Activated CD8-positive, alpha-beta memory T cell treated with anti-CD3 and anti-CD28 coated beads for 48 hours (primary cell): ENCODE data around the gene PRR36.
"Not testable (repeated sequence)": the region's sequence is repeated elsewhere in the genome, so short reads cannot be mapped to it uniquely, and the experiment has no call there.

ENCODE experiments used
- DNase-seq, 3 experiments: peaks; one replicate each; pipeline ENCODE4 v3.0.0-alpha.2; 2020; ENCODE audit warnings: low read depth in 2 of 3, low spot score in 2 of 3

PRR36 gene

DNA sequence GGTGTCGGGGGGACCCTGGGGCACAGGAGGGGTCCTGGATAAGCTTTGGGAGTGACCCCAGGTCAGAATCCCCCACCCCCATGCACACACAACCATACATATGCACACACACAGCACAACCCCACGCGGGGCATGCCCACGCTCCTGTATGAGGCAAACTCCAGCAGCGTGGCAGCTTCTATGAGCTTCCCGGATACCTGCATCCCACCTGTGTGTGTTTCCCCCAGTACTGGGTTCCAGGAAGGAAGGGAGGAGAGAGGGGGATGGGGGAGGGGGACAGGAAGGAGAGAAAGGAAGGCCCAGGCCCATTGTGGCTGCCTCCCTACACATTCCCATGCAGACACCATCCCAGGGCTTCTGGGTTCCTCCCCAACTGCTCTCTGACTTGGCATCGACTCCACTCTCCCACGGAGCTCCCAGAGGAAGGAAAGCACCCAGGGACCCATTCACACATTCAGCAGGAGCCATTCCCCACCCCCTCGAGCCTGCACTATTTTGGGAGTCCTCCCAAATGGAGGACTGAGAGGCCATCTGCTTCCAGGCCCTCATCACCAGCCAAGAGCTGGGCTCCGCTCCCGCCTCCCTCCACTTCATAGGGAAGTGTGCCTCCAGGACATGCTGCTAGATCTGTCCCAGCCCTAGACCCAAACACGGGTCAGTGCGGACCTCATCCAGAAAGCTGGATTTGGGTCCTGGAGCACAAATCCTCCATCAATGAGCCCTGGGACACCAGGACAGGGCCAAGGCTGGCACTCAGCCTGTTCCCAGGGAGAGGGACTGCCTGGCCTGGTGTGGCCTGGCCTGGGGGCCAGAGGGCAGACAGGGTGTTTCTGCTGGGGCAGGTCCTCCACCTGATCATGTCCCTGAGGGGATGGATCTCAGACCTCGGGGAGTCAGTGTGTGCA lies 13.2 kb downstream of the PRR36 start:
- DNase-seq, result no peak

DNA sequence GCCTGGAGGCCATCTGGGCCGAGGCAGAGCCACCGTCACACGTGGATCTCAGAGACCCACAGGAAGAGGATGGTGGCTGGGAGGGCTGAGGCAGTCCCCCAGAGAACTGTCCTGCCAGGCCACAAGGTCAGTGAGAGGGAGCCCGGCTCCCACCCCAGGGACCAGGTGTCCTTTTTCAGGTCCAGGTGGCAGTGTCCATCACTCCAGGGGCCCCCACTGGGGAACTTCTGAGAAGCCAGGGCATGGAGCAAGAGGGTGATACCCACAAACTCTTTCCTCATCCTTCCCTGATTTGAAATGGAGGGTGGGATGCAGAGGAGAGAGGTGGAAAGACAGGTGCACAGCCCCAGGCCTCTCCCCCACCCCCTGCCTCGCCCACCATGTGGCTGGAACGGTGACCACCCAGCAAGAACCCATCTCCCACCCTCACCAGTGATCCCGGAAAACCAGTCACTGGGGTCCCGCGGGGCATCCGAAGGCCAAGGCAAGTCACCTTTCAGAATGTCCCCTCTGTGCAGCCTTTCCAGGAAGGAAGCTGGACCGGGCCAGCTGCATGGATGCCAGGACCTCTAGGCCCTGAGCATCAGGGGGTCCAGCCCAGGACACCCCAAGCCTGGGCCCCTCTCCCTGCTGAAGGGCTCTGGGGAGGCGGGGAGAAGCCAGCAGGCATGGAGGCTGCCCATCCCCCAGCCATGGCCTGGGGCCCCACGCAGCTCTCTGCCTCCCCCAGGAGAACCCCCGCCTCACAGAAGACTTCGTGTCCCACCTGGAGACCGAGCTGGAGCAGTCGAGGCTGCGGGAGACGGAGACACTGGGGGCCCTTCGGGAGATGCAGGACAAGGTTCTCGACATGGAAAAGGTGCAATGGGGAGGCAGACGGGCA lies 14.1 kb downstream of the PRR36 start:
- DNase-seq, result no peak

DNA sequence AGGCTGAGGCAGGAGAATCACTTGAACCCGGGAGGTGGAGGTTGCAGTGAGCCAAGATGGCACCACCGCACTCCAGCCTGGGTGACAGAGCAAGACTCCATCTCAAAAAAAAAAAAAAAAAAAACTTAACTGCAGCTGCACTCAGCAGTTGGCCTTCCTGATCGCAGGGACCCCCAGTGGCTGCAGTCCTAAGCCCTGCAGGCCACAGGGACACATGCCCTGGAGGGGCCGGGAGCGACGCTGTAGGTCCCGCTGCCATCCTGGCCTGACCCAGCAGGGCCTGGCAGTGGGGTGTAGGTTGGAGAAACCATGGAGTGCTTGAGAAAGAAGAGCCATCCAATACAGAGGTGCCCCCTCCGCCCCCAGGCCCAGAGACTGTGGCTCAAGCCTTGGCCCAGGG lies 15.1 kb downstream of the PRR36 start:
- DNase-seq, result not testable (repeated sequence)

- no peak for DNase-seq
Measured at GRCh38 chr19:7858109-7858770, 15.9 kb downstream of the PRR36 start.

DNA sequence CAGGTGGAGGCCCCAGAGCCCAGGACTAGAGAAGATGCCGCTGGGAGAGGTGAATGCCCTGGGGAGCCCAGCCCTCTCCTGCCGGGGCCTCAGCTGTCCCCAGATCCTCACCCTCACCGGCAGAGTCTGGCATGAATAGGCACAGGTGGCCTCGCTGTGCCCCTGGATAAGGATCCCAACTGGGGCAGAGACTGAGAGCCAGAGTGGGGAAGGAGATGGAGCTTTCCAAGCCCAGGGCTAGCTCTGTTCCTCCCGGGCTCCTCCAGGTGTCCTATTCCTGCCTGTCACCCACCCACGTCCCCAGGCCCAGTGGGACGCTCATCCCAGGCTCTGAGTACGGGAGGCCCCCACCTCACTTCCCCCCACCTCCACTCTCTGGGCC lies 16.5 kb downstream of the PRR36 start:
- no peak for DNase-seq

DNA sequence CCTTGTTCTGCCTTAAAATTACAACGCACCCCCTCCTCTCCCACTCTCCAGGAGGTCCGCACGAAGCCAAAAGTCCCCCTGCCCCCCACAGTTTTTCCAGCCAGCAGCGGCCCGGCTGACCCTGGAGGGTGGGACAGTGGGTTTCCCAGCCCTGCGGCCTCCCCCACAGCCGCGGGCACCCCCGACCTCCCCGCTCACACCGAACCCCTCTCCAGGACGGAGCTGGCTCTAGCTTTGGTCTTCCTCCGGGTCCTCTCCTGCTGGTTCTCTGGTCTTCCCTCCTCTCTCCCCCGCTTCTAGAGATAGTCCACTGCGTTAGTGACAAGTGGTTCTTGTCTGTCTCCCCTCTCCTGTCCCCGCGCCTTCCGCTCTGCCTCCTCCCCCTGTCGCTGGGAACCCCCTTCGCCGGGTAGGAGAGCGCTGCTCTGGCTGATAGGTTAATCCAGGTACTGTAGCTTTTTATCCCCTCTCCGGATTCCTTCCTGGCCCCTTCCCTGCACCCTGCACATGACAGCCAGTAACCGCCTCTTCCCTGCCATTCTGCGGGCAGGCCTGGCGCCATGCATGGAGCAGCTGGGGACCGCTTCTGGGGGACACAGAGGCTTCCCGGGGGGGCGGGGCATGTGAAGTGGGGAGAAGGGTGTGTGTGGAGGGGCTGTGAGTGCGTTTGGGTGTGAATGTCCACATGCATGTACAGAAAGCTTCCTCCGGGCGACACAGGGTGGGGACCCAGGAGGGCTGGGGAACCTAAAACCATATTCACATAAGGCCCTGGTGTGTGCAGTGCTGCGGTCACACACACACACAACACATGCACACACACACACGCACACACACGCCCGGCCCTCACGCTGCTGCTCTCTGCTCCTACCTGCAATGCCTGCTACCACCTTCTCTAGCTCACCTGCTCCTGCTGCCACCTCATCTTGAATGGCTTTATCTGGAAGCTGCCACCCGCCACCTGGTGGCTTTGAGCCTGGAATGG lies 17.2 kb downstream of the PRR36 start:
- no peak for DNase-seq

DNA sequence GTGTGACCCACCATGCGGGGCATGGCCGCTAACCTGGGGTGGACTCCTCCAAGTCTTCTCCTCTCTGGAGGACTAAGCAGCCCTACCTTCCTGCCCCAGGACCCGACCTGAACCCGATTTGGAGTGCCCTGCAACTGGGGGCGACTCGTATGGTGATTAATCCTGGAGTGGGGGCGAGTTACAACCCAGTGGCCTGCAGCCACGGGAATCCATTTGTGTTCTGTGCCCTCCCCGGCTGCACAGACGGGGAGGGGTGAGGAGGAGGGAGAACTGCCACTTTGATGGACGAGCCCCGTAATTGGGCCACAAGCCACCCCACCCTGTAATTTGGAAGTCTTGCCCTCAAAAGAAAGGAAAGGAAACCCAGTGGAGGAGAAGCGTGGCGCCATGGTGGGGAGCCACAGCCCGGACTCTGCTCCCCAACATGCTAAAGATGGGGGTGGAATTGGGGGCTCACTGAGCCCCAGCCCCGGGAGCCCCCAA lies 18.0 kb downstream of the PRR36 start:
- no peak for DNase-seq

GRCh38 chr19:7855426-7856108 lies 18.6 kb downstream of the PRR36 start:
- no peak for DNase-seq

DNA sequence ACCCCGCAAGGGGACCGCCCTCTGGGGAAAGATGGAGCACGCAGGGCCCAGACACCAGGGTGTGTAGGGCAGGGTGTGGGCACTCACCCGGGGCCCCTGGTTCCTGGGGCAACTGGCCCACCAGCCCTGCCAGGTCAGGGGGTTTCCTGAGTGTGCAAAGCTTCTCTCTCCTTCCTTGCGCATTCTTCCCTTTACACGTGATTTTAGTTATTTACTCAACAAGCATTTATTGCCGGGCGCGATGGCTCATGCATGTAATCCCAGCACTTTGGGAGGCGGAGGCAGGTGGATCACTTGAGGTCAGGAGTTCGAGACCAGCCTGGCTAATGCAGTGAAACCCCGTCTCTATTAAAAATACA lies 20.4 kb downstream of the PRR36 start:
- DNase-seq, result no peak

DNA sequence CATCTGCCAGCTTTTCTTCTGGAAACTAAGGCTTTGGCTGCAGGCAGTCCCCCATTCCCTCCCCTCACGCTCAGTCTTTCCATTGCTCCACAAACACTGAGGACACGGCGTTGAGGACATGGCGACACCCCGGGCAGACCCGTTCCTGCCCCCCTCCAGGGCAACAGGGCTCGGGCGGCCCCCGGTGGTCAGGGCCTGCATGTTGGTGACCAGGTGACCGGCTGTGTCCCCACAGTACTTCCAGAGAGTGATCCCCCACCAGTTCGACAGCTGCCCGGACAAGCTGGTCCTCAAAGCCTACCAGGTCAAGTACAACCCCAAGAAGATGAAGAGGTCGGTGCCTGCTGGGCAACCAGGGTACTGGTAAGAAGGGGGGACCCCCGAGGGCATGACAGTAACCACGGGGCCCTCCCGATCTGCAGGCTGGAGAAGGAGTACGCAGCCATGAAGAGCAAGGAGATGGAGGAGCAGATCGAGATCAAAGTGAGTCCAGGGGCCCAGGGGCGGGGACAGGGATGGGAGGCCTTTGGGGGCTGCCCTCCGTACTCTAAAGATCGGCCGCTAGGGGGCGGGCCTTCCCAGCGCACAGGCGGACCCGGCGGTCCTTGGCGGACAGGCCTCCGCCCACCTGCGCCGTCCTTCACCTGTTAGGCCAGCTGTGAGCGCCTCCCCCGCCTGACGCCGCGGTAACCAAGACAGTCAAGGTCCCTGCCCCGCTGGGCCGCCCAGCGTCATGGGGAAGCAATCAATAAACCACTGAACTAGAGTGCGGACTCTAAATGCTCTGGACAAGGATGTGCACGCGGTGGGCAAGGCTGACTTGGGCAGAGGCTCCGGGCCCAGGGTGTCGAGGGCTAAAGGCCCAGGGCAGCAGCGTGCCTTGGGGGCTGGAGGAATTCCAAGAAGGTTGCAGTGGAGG lies 21.1 kb downstream of the PRR36 start:
- peak in 2 of 3 experiments; percentile 59 to 61 for DNase-seq

- no peak for DNase-seq
Measured at GRCh38 chr19:7851623-7852500, 22.3 kb downstream of the PRR36 start.

DNA sequence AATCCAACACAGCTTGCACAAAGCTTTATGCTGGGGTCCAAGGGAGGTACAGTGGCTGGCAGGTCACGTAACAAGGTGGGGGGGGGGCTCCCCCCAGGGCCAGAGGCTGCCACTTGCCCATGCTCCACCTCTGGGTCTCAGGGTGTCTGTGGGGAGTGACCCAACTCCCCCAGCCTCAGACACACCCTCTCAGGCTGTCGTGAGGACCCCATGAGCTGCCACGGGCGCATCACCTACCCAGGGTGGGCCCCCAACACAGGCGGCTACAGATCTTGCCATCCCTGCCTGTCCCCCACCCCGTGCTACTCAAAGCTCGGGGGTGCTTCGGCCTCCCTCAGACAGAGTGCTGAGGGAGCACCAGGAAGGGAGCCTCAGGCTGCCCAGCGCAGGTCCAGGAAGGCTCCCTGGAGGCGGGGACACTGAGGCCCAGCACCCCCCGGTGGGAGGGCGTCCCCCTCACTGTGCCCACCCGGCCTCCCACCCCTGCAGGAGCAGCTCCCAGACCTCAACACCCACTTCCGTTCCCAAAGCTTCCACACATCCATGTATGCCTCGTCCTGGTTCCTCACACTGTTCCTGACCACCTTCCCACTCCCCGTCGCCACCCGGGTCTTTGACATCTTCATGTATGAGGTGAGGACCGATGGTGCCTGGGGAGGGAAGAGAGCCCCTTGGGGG lies 23.1 kb downstream of the PRR36 start:
- DNase-seq, result no peak

- DNase-seq, result no peak
Measured at GRCh38 chr19:7850000-7850813, 24.0 kb downstream of the PRR36 start.

GRCh38 chr19:7849631-7849999 lies 24.6 kb downstream of the PRR36 start:
- DNase-seq, result no peak

GRCh38 chr19:7848779-7849457 lies 25.3 kb downstream of the PRR36 start:
- no peak for DNase-seq

- DNase-seq, result no peak
Measured at GRCh38 chr19:7847664-7848063, 26.5 kb downstream of the PRR36 start.
